Dendritic cell treated with granulocyte-macrophage colony-stimulating factor and Interleukin-4, amounts not matched to agents 40 ng/mL and 50 ng/mL, for 4 days (primary cell): ENCODE data around the gene GPR146.

Source experiments
- H3K27ac Mint-ChIP-seq: one replicate; pipeline ENCODE4 v1.8.0; 2022; ENCODE audit warnings: mild to moderate bottlenecking, mixed read lengths
- H3K27me3 Mint-ChIP-seq: one replicate; pipeline ENCODE4 v1.8.0; 2022; ENCODE audit warnings: mild to moderate bottlenecking, mixed read lengths
- H3K36me3 Mint-ChIP-seq: one replicate; pipeline ENCODE4 v1.8.0; 2022; ENCODE audit warnings: low read depth, mixed read lengths
- H3K4me1 Mint-ChIP-seq: one replicate; pipeline ENCODE4 v1.8.0; 2022; ENCODE audit warnings: low read depth, mixed read lengths
- H3K4me3 Mint-ChIP-seq: one replicate; pipeline ENCODE4 v1.8.0; 2022; ENCODE audit warnings: mild to moderate bottlenecking, moderate library complexity, mixed read lengths
- H3K9me3 Mint-ChIP-seq: one replicate; pipeline ENCODE4 v1.8.0; 2022; ENCODE audit warnings: mixed read lengths
- intact Hi-C: fragments of 100-400 bp; cut with micrococcal nuclease; formaldehyde crosslinking; loops from one replicate; pipeline ENCODE4 v1.15.0; 2022

GPR146 gene

GRCh38 chr7:1093916-1094508, 49.7 kb downstream of the GPR146 start:
- no peaks in the 10 kb centered on the region for H3K36me3 Mint-ChIP-seq
- H3K27ac Mint-ChIP-seq: no peak overlapping the region
- no peaks in the 10 kb centered on the region for H3K27me3 Mint-ChIP-seq
- intact Hi-C loops: no loop called here
- H3K4me3 Mint-ChIP-seq: no peak overlapping the region
- no peaks in the 10 kb centered on the region for H3K9me3 Mint-ChIP-seq
- peaks cover 16% of the 10 kb centered on the region for H3K4me1 Mint-ChIP-seq

DNA sequence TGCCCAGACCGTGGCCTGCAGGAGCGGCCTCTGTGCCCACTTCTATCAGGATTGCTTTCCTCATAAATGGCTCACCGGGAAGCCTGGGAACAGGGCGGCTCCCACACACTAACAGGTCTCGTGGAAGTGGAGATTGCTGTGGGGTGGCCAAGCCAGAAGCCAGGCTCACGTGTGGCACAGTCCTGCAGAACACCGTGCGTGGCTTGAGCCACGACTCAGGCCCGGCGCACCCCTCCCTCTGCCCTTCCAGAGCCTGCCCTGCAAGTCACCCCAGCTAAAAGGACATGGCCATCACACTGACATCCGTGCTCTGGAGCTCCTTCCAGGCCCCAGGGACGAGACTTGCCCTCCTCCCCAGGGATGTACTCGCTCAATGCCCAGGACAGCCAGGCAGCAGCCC, 50.5 kb downstream of the GPR146 start:
- no peaks in the 10 kb centered on the region for H3K9me3 Mint-ChIP-seq
- intact Hi-C loops: no loop called here
- no peak overlapping the region for H3K4me3 Mint-ChIP-seq
- H3K36me3 Mint-ChIP-seq: no peaks in the 10 kb centered on the region
- H3K27ac Mint-ChIP-seq: no peak overlapping the region
- H3K27me3 Mint-ChIP-seq: no peaks in the 10 kb centered on the region
- H3K4me1 Mint-ChIP-seq: peaks cover 16% of the 10 kb centered on the region

DNA sequence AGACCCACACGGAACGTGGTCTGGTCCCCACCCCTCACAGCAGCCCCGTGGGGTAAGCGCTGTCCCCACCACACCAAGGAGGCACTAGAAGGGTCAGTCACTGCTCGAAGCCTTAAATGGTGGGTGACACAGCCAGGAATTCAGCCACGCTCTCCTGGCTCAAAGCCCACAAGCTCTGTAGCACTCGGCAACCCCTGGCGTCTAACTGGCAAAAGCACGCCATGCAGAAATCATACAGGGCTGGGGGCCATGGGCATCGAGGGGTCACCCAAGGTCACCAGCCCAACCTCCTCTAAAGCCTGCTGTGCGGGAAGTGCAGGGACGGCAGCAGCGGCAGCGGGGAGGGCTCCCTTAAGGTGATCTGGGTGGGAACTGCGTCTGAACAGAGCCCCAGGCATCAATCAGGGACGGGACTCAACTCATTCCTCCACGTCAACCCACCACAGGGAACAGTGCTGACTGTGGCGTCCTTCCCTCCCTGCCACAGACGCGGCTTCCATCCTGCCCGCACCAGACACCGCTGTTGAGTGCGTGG, 51.3 kb downstream of the GPR146 start:
- H3K4me3 Mint-ChIP-seq: no peak overlapping the region
- no peaks in the 10 kb centered on the region for H3K27me3 Mint-ChIP-seq
- no peak overlapping the region for H3K27ac Mint-ChIP-seq
- intact Hi-C loops: no loop called here
- H3K36me3 Mint-ChIP-seq: no peaks in the 10 kb centered on the region
- H3K4me1 Mint-ChIP-seq: peaks cover 15% of the 10 kb centered on the region
- H3K9me3 Mint-ChIP-seq: no peaks in the 10 kb centered on the region

- H3K9me3 Mint-ChIP-seq: no peaks in the 10 kb centered on the region
- no peaks in the 10 kb centered on the region for H3K27me3 Mint-ChIP-seq
- H3K4me1 Mint-ChIP-seq: peaks cover 7% of the 10 kb centered on the region
- H3K4me3 Mint-ChIP-seq: no peak overlapping the region
- intact Hi-C loops: no loop called here
- H3K27ac Mint-ChIP-seq: no peak overlapping the region
- no peaks in the 10 kb centered on the region for H3K36me3 Mint-ChIP-seq
Observed at GRCh38 chr7:1096156-1097119, 52.1 kb downstream of the GPR146 start.

GRCh38 chr7:1097120-1097504, 52.8 kb downstream of the GPR146 start:
- Mint-ChIP-seq H3K9me3 (no peaks in the 10 kb centered on the region), H3K27me3 (no peaks in the 10 kb centered on the region), H3K4me3 (no peak overlapping the region), H3K27ac (no peak overlapping the region), H3K36me3 (no peaks in the 10 kb centered on the region), H3K4me1 (peaks cover under 1% of the 10 kb centered on the region)
- intact Hi-C loops: no loop called here

- Mint-ChIP-seq H3K36me3 (no peaks in the 10 kb centered on the region), H3K27me3 (no peaks in the 10 kb centered on the region), H3K4me1 (no peaks in the 10 kb centered on the region), H3K27ac (no peak overlapping the region), H3K9me3 (no peaks in the 10 kb centered on the region), H3K4me3 (no peak overlapping the region)
- intact Hi-C loops: no loop called here
Observed at GRCh38 chr7:1098243-1099153, 54.2 kb downstream of the GPR146 start.

DNA sequence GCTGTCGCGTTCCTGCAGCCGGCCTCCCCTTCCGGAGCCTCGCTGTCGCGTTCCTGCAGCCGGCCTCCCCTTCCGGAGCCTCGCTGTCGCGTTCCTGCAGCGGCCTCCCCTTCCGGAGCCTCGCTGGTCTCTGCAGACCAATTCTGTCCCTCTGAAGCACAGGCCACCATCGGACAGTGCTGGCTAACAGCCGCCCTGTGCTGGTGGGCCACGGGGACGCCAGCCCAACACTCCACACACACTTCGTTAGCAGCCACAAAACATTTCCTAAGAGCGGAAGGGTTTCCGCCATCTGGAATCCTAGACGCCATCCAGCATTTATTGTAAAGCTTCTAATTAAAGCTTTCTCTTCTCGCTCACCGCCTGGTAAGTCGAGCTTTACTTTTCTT, 54.8 kb downstream of the GPR146 start:
- Mint-ChIP-seq H3K9me3 (no peaks in the 10 kb centered on the region), H3K27me3 (no peaks in the 10 kb centered on the region), H3K4me1 (no peaks in the 10 kb centered on the region), H3K4me3 (no peak overlapping the region), H3K36me3 (no peaks in the 10 kb centered on the region), H3K27ac (no peak overlapping the region)
- intact Hi-C loops: no loop called here

GRCh38 chr7:1099637-1100036, 55.3 kb downstream of the GPR146 start:
- H3K9me3 Mint-ChIP-seq: no peaks in the 10 kb centered on the region
- H3K4me3 Mint-ChIP-seq: no peak overlapping the region
- H3K36me3 Mint-ChIP-seq: no peaks in the 10 kb centered on the region
- H3K4me1 Mint-ChIP-seq: no peaks in the 10 kb centered on the region
- H3K27ac Mint-ChIP-seq: no peak overlapping the region
- intact Hi-C loops: no loop called here
- H3K27me3 Mint-ChIP-seq: no peaks in the 10 kb centered on the region

DNA sequence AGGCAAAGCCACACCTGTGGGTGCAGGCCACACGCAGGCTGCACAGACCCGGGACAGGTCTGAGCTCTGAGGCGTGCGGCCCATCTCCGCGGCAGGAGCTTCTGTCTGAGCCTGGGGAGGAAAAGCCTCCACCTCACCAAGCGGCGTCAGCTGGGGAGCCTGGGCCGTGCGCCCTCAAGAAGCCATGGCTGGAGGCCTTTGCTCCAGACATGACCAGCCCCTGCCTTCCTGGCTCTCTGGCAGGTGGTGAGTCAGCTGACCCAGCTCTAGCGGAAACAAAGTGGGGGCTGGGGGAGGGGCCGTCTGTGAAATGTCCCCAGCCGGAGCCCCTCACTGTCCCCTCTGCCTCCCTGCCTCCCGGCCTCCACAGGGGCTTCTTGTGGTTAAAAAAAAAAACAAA, 56.0 kb downstream of the GPR146 start:
- intact Hi-C loops: no loop called here
- Mint-ChIP-seq H3K9me3 (no peaks in the 10 kb centered on the region), H3K27me3 (no peaks in the 10 kb centered on the region), H3K27ac (no peak overlapping the region), H3K36me3 (no peaks in the 10 kb centered on the region), H3K4me1 (no peaks in the 10 kb centered on the region), H3K4me3 (no peak overlapping the region)

GRCh38 chr7:1100834-1101562, 56.7 kb downstream of the GPR146 start:
- H3K4me1 Mint-ChIP-seq: no peaks in the 10 kb centered on the region
- no peaks in the 10 kb centered on the region for H3K27me3 Mint-ChIP-seq
- no peak overlapping the region for H3K27ac Mint-ChIP-seq
- intact Hi-C loops: no loop called here
- no peaks in the 10 kb centered on the region for H3K36me3 Mint-ChIP-seq
- H3K9me3 Mint-ChIP-seq: no peaks in the 10 kb centered on the region
- no peak overlapping the region for H3K4me3 Mint-ChIP-seq

GRCh38 chr7:1101563-1102431, 57.5 kb downstream of the GPR146 start:
- intact Hi-C loops: no loop called here
- no peaks in the 10 kb centered on the region for H3K4me1 Mint-ChIP-seq
- H3K27ac Mint-ChIP-seq: no peak overlapping the region
- no peaks in the 10 kb centered on the region for H3K36me3 Mint-ChIP-seq
- H3K4me3 Mint-ChIP-seq: no peak overlapping the region
- no peaks in the 10 kb centered on the region for H3K27me3 Mint-ChIP-seq
- H3K9me3 Mint-ChIP-seq: no peaks in the 10 kb centered on the region

GRCh38 chr7:1103009-1103788, 58.9 kb downstream of the GPR146 start:
- Mint-ChIP-seq H3K36me3 (no peaks in the 10 kb centered on the region), H3K27me3 (peaks cover 2% of the 10 kb centered on the region), H3K27ac (no peak overlapping the region), H3K4me1 (no peaks in the 10 kb centered on the region), H3K4me3 (no peak overlapping the region), H3K9me3 (no peaks in the 10 kb centered on the region)
- intact Hi-C loops: no loop called here
